T-cell (primary cell): ENCODE measurements around the gene OSBPL3. TPM values are rescaled to one million over a fixed set of nuclear protein-coding genes. Genes with fewer than 3 reads are reported as not detected.
A peak's percentile ranks its signal among the peaks of the same experiment; 100 is the strongest.

ENCODE experiments used
- ATAC-seq, 4 experiments: fragments of 200-7000 bp in 3 of 4; fragments of 150-1000 bp in 1 of 4; cut with Tn5 transposase; replicated peaks in 1 of 4; 1 replicate in 3 of 4; 2 replicates in 1 of 4; pipeline ENCODE4 v1.10.0; 2021; ENCODE audit warnings: moderate library complexity in 3 of 4, mild to moderate bottlenecking in 2 of 4, moderate number of reproducible peaks in 1 of 4
- CTCF ChIA-PET, 2 donors: fragments of 300-600 bp; sonication (Branson Sonifier 250); formaldehyde crosslinking; loops; one replicate each; lab custom pipeline; 2022; ENCODE audit warnings: antibody characterized with exemption in 2 of 2; lab: Charles Lee
- POLR2A ChIA-PET, 2 donors: fragments of 300-600 bp; sonication (Branson Sonifier 250); formaldehyde crosslinking; loops; one replicate each; lab custom pipeline; 2022; ENCODE audit warnings: antibody characterized with exemption in 2 of 2; lab: Charles Lee
- DNase-seq, 35 experiments: peaks; one replicate each; pipeline versions ENCODE4 v3.0.0 to v3.0.0-alpha.2; 2013 to 2023
- H3K27ac ChIP-seq: one replicate; pipeline ENCODE4 v1.5.1; 2013; ENCODE audit warnings: low read length
- H3K27me3 ChIP-seq, 2 experiments: replicated peaks in 1 of 2; 1 replicate in 1 of 2; 2 replicates in 1 of 2; pipeline versions ENCODE4 v1.6.1 to v1.7.0; 2013; ENCODE audit warnings: low read length in 1 of 2, mixed read lengths in 1 of 2; ENCODE audit not compliant: control insufficient read depth in 2 of 2, insufficient read depth in 2 of 2; ENCODE audit errors: extremely low read depth in 1 of 2
- H3K36me3 ChIP-seq, 2 donors: 1 replicate in 1 of 2; 2 replicates in 1 of 2; pipeline versions ENCODE4 v1.6.1 to v1.7.0; 2013; ENCODE audit warnings: low read length in 1 of 2; ENCODE audit not compliant: control insufficient read depth in 2 of 2, insufficient read depth in 1 of 2; ENCODE audit errors: extremely low read depth in 1 of 2
- H3K4me1 ChIP-seq, 2 experiments: 1 replicate in 1 of 2; 2 replicates in 1 of 2; pipeline versions ENCODE4 v1.6.1 to v1.7.0; 2013; ENCODE audit warnings: low read length in 2 of 2, mixed read lengths in 1 of 2; ENCODE audit not compliant: insufficient read depth in 2 of 2, control insufficient read depth in 1 of 2; ENCODE audit errors: extremely low read depth in 1 of 2
- H3K4me3 ChIP-seq, 2 donors: 1 replicate in 1 of 2; 2 replicates in 1 of 2; pipeline versions ENCODE4 v1.5.1 to v1.7.0; 2013; ENCODE audit warnings: mild to moderate bottlenecking in 2 of 2, low read length in 1 of 2, moderate library complexity in 1 of 2; ENCODE audit not compliant: control insufficient read depth in 1 of 2; ENCODE audit errors: extremely low read depth in 1 of 2
- H3K9me3 ChIP-seq: 2 replicates; pipeline ENCODE4 v1.7.0; 2013
- H3K27ac Mint-ChIP-seq, 2 donors: one replicate each; pipeline ENCODE4 v1.8.0; 2020 to 2021; ENCODE audit warnings: mild to moderate bottlenecking in 2 of 2, mixed read lengths in 2 of 2
- H3K27me3 Mint-ChIP-seq, 2 donors: one replicate each; pipeline ENCODE4 v1.8.0; 2021 to 2022; ENCODE audit warnings: mixed read lengths in 2 of 2
- H3K36me3 Mint-ChIP-seq: one replicate; pipeline ENCODE4 v1.8.0; 2021; ENCODE audit warnings: mixed read lengths
- H3K4me1 Mint-ChIP-seq, 3 donors: one replicate each; pipeline ENCODE4 v1.8.0; 2020 to 2022; ENCODE audit warnings: mixed read lengths in 3 of 3, mild to moderate bottlenecking in 1 of 3
- H3K4me3 Mint-ChIP-seq, 3 donors: one replicate each; pipeline ENCODE4 v1.8.0; 2020 to 2022; ENCODE audit warnings: mild to moderate bottlenecking in 3 of 3, mixed read lengths in 3 of 3, moderate library complexity in 3 of 3
- H3K9me3 Mint-ChIP-seq, 3 donors: one replicate each; pipeline ENCODE4 v1.8.0; 2020 to 2022; ENCODE audit warnings: mixed read lengths in 3 of 3
- WGBS: methylation state at CpG from one replicate; pipeline ENCODE4 v1.1.5; 2013; ENCODE audit warnings: missing lambda C conversion rate; ENCODE audit not compliant: insufficient coverage; 5-methylcytosine and 5-hydroxymethylcytosine counted together
- total RNA-seq, 35 experiments: library from RNA in 6 of 35; stranded (reverse) in 6 of 35; fragments of 120-200 nt in 1 of 35; gene quantifications; one replicate each; pipeline versions ENCODE4 v1.2.1 to v1.2.4 and lab custom pipeline; 2013 to 2026

The OSBPL3 gene
- total RNA-seq, 5 donors from 2014 or later (not counting 1 experiment from before 2014, with no cell fraction given), result 30.2 to 62.7 (median 54.7) TPM

- ChIA-PET CTCF (interaction anchor here (0.5 to 1.2 kb wide), 3 partner anchors 50 to 90 kb away, joined by 3 to 6 read pairs (median 4); no protein-coding TSS in a partner anchor), POLR2A (no interaction called here)
- ATAC-seq (no peak), DNase-seq (no peak)
- no peak overlapping the region for H3K4me3 ChIP-seq
- H3K9me3 ChIP-seq, result no peaks in the 10 kb centered on the region
- H3K27me3 Mint-ChIP-seq, result no peaks in the 10 kb centered on the region
- no peaks in the 10 kb centered on the region for H3K4me1 Mint-ChIP-seq
- H3K27me3 ChIP-seq, result no peaks in the 10 kb centered on the region
- no peaks in the 10 kb centered on the region for H3K9me3 Mint-ChIP-seq
- H3K27ac ChIP-seq, result no peak overlapping the region
- H3K36me3 ChIP-seq, result peaks cover 10 to 44% of the 10 kb centered on the region in 2 donors
- peaks cover 55% of the 10 kb centered on the region for H3K36me3 Mint-ChIP-seq
- H3K27ac Mint-ChIP-seq, result no peak overlapping the region
- H3K4me1 ChIP-seq, result no peaks in the 10 kb centered on the region
- whole genome bisulfite sequencing, result no CpG with 5 or more reads among the region's 1 CpG
- H3K4me3 Mint-ChIP-seq, result no peak overlapping the region
Measured at GRCh38 chr7:24862461-24862860, 117.5 kb downstream of the OSBPL3 start.

DNA sequence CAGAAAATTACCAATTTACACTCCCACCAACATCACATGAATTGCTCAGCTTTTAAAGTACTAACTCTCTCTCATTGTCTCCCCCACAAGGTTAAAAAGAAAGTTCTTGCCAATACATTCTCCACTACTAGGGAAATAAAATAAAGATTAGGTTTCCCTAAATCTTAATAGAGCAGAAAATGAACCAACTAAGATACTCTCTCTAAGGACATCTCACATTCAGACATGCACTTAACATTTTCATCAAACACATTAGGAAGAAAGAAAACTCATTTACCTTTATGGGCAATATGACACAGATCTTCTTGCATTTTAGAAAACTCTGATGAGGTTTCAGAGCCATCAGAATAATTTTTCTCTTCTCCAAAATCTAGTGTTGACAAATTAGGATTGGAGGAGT, 118.6 kb downstream of the OSBPL3 start:
- Histone ChIP-seq H3K36me3 (peaks cover 10 to 47% of the 10 kb centered on the region in 2 donors), H3K9me3 (no peaks in the 10 kb centered on the region), H3K4me3 (no peak overlapping the region), H3K4me1 (no peaks in the 10 kb centered on the region), H3K27ac (no peak overlapping the region), H3K27me3 (no peaks in the 10 kb centered on the region)
- ChIA-PET CTCF (no interaction called here), POLR2A (no interaction called here)
- no peak overlapping the region for H3K4me3 Mint-ChIP-seq
- ATAC-seq, result no peak
- H3K27me3 Mint-ChIP-seq, result no peaks in the 10 kb centered on the region
- no peak for DNase-seq
- H3K27ac Mint-ChIP-seq, result no peak overlapping the region
- H3K36me3 Mint-ChIP-seq, result peaks cover 63% of the 10 kb centered on the region
- H3K9me3 Mint-ChIP-seq, result no peaks in the 10 kb centered on the region
- no peaks in the 10 kb centered on the region for H3K4me1 Mint-ChIP-seq

GRCh38 chr7:24860611-24861010, 119.4 kb downstream of the OSBPL3 start:
- Histone ChIP-seq H3K4me3 (no peak overlapping the region), H3K4me1 (no peaks in the 10 kb centered on the region), H3K27me3 (no peaks in the 10 kb centered on the region), H3K36me3 (peaks cover 10 to 44% of the 10 kb centered on the region in 2 donors), H3K9me3 (no peaks in the 10 kb centered on the region), H3K27ac (no peak overlapping the region)
- no peak for ATAC-seq
- no peaks in the 10 kb centered on the region for H3K27me3 Mint-ChIP-seq
- no peaks in the 10 kb centered on the region for H3K9me3 Mint-ChIP-seq
- H3K4me1 Mint-ChIP-seq, result peaks cover 0 to 3% (median 0%) of the 10 kb centered on the region in 3 donors
- no peak overlapping the region for H3K27ac Mint-ChIP-seq
- WGBS, result no CpG with 5 or more reads among the region's 2 CpGs
- DNase-seq, result no peak
- CTCF ChIA-PET, result no interaction called here
- H3K4me3 Mint-ChIP-seq, result no peak overlapping the region
- peaks cover 63% of the 10 kb centered on the region for H3K36me3 Mint-ChIP-seq
- POLR2A ChIA-PET, result no interaction called here

DNA sequence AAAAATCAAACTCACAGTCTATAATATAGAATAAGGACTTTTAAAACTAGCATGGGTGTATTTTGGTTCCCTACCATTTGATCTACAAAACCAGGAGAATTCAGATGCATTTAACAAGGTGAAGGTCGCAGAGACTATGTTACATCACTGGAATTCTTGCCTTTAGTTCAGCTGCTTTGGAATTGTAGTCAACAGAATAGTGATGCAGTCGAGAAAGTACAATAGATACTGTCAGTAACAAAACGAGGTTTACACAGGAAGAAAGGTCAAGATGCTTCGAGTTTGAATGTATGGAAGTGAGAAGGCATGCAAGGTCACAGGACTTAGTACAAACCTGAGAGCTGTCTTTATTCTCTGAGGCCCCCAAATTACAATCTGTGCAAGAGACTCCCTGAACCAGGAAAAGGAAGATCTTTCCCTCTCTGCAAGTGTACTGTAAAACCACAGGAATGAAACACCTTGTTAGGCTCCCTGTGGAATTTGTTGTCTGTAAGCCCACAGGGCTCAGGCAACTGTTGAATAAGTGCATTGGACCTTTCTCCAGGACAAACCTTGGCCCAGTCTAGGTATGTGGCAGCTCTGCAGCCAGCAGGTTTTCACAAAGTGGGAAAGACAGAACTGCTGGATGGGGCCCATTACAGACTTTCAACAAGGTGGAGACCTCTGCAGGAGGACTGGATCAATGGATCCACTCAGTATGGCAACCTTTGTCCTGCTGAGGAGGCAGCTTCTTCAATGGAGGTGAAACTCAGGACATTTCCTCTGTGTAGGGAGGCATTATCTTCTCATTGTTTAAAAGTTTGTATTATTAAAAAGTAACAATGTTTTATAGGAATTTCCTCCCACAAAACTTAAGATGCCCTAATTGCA, 121.6 kb downstream of the OSBPL3 start:
- H3K27ac ChIP-seq, result no peak overlapping the region
- Mint-ChIP-seq H3K27me3 (no peaks in the 10 kb centered on the region), H3K4me3 (no peak overlapping the region), H3K9me3 (no peaks in the 10 kb centered on the region), H3K4me1 (peaks cover 0 to 7% (median 2%) of the 10 kb centered on the region in 3 donors), H3K36me3 (peaks cover 65% of the 10 kb centered on the region), H3K27ac (no peak overlapping the region)
- no peaks in the 10 kb centered on the region for H3K9me3 ChIP-seq
- ATAC-seq, result no peak
- peaks cover 10 to 27% of the 10 kb centered on the region in 2 donors for H3K36me3 ChIP-seq
- ChIA-PET POLR2A (interaction anchor here in 1 of 2 donors (0.5 kb wide), 1 partner anchor 267 kb away, joined by 8 read pairs; no protein-coding TSS in a partner anchor), CTCF (interaction anchor here in 1 of 2 donors (1.0 kb wide), 1 partner anchor 232 kb away, joined by 3 read pairs; no protein-coding TSS in a partner anchor)
- H3K4me3 ChIP-seq, result no peak overlapping the region
- WGBS, result 100% methylated on average over 1 of the region's 4 CpGs
- H3K27me3 ChIP-seq, result no peaks in the 10 kb centered on the region
- no peak for DNase-seq
- no peaks in the 10 kb centered on the region for H3K4me1 ChIP-seq

DNA sequence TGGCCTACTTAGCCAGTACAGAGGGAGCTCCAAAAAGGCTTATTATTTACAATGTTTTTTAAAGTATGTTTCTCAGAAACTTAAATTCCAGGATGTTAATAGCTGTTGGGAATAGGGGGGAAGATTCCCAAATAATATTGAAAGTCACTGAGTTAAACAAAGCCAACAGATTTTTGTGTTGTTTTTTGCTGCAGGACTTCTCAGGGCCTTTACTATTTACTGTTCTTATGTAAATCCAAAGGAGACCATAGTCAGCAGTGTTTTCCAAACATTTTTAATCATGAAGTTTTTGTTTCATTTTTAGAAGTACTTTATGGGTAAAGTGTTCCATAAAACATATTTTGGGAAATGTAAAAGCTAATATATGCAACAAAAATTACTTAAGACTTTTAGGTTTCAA, 122.4 kb downstream of the OSBPL3 start:
- H3K27ac ChIP-seq, result no peak overlapping the region
- CTCF ChIA-PET, result interaction anchor here in 1 of 2 donors (1.0 kb wide), 1 partner anchor 233 kb away, joined by 3 read pairs; no protein-coding TSS in a partner anchor

DNA sequence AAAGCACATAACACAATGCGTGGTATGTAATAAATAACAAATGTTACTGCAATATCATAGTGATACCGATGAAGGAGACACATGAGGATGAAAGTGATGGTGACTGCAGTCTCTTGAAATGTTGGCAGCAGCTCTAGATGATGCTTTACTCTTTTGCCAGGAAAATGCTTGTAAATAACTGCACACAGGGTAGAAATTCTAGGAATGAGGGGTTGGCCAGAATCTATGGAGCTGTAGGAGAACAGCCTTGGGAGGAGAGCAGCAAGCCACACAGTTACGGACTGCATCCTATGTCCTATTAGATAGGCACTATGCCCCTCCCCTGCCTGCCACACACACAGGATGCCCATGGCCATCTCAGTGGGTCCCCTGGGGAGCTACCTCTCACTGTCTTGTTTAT, 125.1 kb downstream of the OSBPL3 start:
- no peak for ATAC-seq
- Mint-ChIP-seq H3K9me3 (no peaks in the 10 kb centered on the region), H3K4me3 (no peak overlapping the region), H3K36me3 (peaks cover 65% of the 10 kb centered on the region), H3K27me3 (no peaks in the 10 kb centered on the region), H3K27ac (peak overlapping the region in 1 of 2 donors; percentile 21), H3K4me1 (peaks cover 0 to 11% (median 6%) of the 10 kb centered on the region in 3 donors)
- DNase-seq, result no peak
- Histone ChIP-seq H3K27ac (no peak overlapping the region), H3K9me3 (no peaks in the 10 kb centered on the region), H3K27me3 (no peaks in the 10 kb centered on the region), H3K4me1 (no peaks in the 10 kb centered on the region), H3K36me3 (peaks cover 7 to 30% of the 10 kb centered on the region in 2 donors), H3K4me3 (no peak overlapping the region)
- 100% methylated on average over 3 of the region's 3 CpGs for WGBS
- POLR2A ChIA-PET, result no interaction called here
- CTCF ChIA-PET, result no interaction called here

More for the DNA sequence above, 122.4 kb downstream of the OSBPL3 start:
- Histone ChIP-seq H3K4me1 (no peaks in the 10 kb centered on the region), H3K4me3 (no peak overlapping the region), H3K27me3 (no peaks in the 10 kb centered on the region), H3K36me3 (peaks cover 7 to 20% of the 10 kb centered on the region in 2 donors), H3K9me3 (no peaks in the 10 kb centered on the region)
- H3K9me3 Mint-ChIP-seq, result no peaks in the 10 kb centered on the region
- H3K36me3 Mint-ChIP-seq, result peaks cover 60% of the 10 kb centered on the region
- H3K4me3 Mint-ChIP-seq, result no peak overlapping the region
- no peaks in the 10 kb centered on the region for H3K27me3 Mint-ChIP-seq
- no peak overlapping the region for H3K27ac Mint-ChIP-seq
- POLR2A ChIA-PET, result interaction anchor here in 1 of 2 donors (0.5 kb wide), 1 partner anchor 268 kb away, joined by 8 read pairs; no protein-coding TSS in a partner anchor
- no peak for ATAC-seq
- peaks cover 0 to 7% (median 2%) of the 10 kb centered on the region in 3 donors for H3K4me1 Mint-ChIP-seq
- no peak for DNase-seq
